K562 (cell line): ENCODE results near the gene GCNT1. TPM values are rescaled to one million over a fixed set of nuclear protein-coding genes. Genes with fewer than 3 reads are reported as not detected.

Experiments
- ATAC-seq: fragments of 200-7000 bp; cut with Tn5 transposase; 3 replicates; pipeline ENCODE4 v1.9.1; 2020; ENCODE audit warnings: moderate library complexity
- BruUV-seq: library from RNA; stranded (reverse); fragments of 400-500 nt; replicated peaks from 2 replicates; lab custom pipeline; 2021; lab: Mats Ljungman, UMichigan
- CTCF ChIA-PET: fragments of 300-600 bp; formaldehyde crosslinking; extraction: SDS; loops from one replicate; lab custom pipeline; 2021; ENCODE audit warnings: low intra/inter-chr PET ratio; lab: Yijun Ruan, JAX
- POLR2A ChIA-PET: fragments of 300-600, 350-650 bp; sonication (Branson Sonifier 250); formaldehyde crosslinking; extraction: SDS; loops from one replicate; lab custom pipeline; 2021; ENCODE audit warnings: antibody characterized with exemption, inconsistent platforms; lab: Yijun Ruan, JAX
- DNase-seq, 4 experiments: peaks; one replicate each; pipeline versions ENCODE4 v3.0.0 to v3.0.0-alpha.2; 2011 to 2018; ENCODE audit warnings: low spot score in 3 of 4, mixed read lengths in 3 of 4; ENCODE audit errors: extremely low read depth in 1 of 4
- FAIRE-seq: peaks from 2 replicates; lab custom pipeline; 2011; peaks lifted over from hg19 to GRCh38; lab: Jason Lieb, UNC
- H2AFZ ChIP-seq: 2 replicates; pipeline ENCODE4 v1.6.0; 2011; ENCODE audit warnings: low read depth, low read length, control low read depth, inconsistent platforms
- H3K27ac ChIP-seq: fragments of 200-600 bp; 3 replicates; pipeline ENCODE4 v1.8.0; 2011; ENCODE audit warnings: low read depth, mild to moderate bottlenecking, control low read depth, inconsistent platforms, low read length, moderate library complexity, mixed read lengths; ENCODE audit errors: extremely low read depth
- H3K27me3 ChIP-seq, 2 experiments: fragments of 300-600 bp in 1 of 2; 2 replicates in 1 of 2; 3 replicates in 1 of 2; pipeline versions ENCODE4 v1.6.0 to v1.8.0; 2011; ENCODE audit warnings: inconsistent platforms in 2 of 2, low read length in 2 of 2, mild to moderate bottlenecking in 1 of 2, mixed read lengths in 1 of 2, moderate library complexity in 1 of 2; ENCODE audit not compliant: control insufficient read depth in 2 of 2, insufficient read depth in 2 of 2
- H3K36me3 ChIP-seq: fragments of 300-600 bp; 3 replicates; pipeline ENCODE4 v1.8.0; 2011; ENCODE audit warnings: mild to moderate bottlenecking, low read length, inconsistent platforms; ENCODE audit not compliant: control insufficient read depth, insufficient read depth
- H3K4me1 ChIP-seq, 2 experiments: fragments of 200-600 bp in 1 of 2; replicated peaks in 1 of 2; 2 replicates in 1 of 2; 3 replicates in 1 of 2; pipeline versions ENCODE4 v1.5.1 to v1.8.0; 2011; ENCODE audit warnings: inconsistent platforms in 2 of 2, low read length in 2 of 2, mild to moderate bottlenecking in 1 of 2, mixed read lengths in 1 of 2, moderate library complexity in 1 of 2; ENCODE audit not compliant: control insufficient read depth in 2 of 2, insufficient read depth in 2 of 2
- H3K4me2 ChIP-seq: 2 replicates; pipeline ENCODE4 v1.6.1; 2011; ENCODE audit warnings: low read length, control low read depth, inconsistent platforms, mixed read lengths; ENCODE audit not compliant: insufficient read depth
- H3K4me3 ChIP-seq: fragments of 200-600 bp; sonication (generic), shearing (Covaris generic); 2 replicates; pipeline ENCODE4 v1.5.1; 2016; ENCODE audit warnings: control low read depth, inconsistent platforms
- H3K79me2 ChIP-seq: fragments of 200-600 bp; 3 replicates; pipeline ENCODE4 v1.8.0; 2011; ENCODE audit warnings: low read length, inconsistent platforms; ENCODE audit not compliant: control insufficient read depth, insufficient read depth
- H3K9ac ChIP-seq, 2 experiments: 2 replicates each; pipeline versions ENCODE4 v1.6.0 to v1.6.1; 2011; ENCODE audit warnings: low read depth in 2 of 2, low read length in 2 of 2, control low read depth in 1 of 2, inconsistent platforms in 1 of 2, mild to moderate bottlenecking in 1 of 2, mixed read lengths in 1 of 2; ENCODE audit not compliant: insufficient read depth in 1 of 2
- H3K9me1 ChIP-seq: one replicate; pipeline ENCODE4 v1.6.0; 2011; ENCODE audit warnings: inconsistent platforms, mild to moderate bottlenecking, low read length, moderate library complexity; ENCODE audit not compliant: control insufficient read depth, insufficient read depth
- H3K9me3 ChIP-seq: replicated peaks from 2 replicates; pipeline ENCODE4 v1.5.1; 2011; ENCODE audit warnings: low read depth, low read length, inconsistent platforms; ENCODE audit not compliant: control insufficient read depth, insufficient read depth
- H4K20me1 ChIP-seq: replicated peaks from 2 replicates; pipeline ENCODE4 v1.6.1; 2011; ENCODE audit warnings: low read length, inconsistent platforms, mixed read lengths; ENCODE audit not compliant: control insufficient read depth, insufficient read depth
- ARID4B ChIP-seq: sonication (generic); formaldehyde crosslinking; IDR thresholded peaks from 2 replicates; pipeline ENCODE4 v1.8.0; 2022; ENCODE audit warnings: mild to moderate bottlenecking, missing genetic modification reagents
- MAX ChIP-seq: sonication (generic); formaldehyde crosslinking; IDR thresholded peaks from 2 replicates; pipeline ENCODE4 v1.9.0; 2022; ENCODE audit warnings: mild to moderate bottlenecking, missing genetic modification reagents
- MCM2 ChIP-seq: fragments of 450-650 bp; IDR thresholded peaks from 2 replicates; pipeline ENCODE4 v1.6.1; 2017; ENCODE audit warnings: low read depth, mild to moderate bottlenecking
- MECOM ChIP-seq: fragments of 250-450 bp; sonication (Bioruptor Pico); IDR thresholded peaks from 2 replicates; pipeline ENCODE4 v1.8.0; 2022; ENCODE audit warnings: inconsistent platforms
- MXI1 ChIP-seq: IDR thresholded peaks from 2 replicates; pipeline ENCODE4 v1.6.1; 2011; ENCODE audit warnings: low read depth, mild to moderate bottlenecking, improper control_type of control experiment, low read length
- PTTG1 ChIP-seq: fragments of 450-650 bp; IDR thresholded peaks from 2 replicates; pipeline ENCODE4 v1.6.1; 2016; ENCODE audit warnings: low read depth, mild to moderate bottlenecking, missing genetic modification characterization, missing compliant biosample characterization
- SETDB1 ChIP-seq: IDR thresholded peaks from one replicate; pipeline ENCODE4 v1.6.1; 2012; ENCODE audit warnings: low read length, control low read depth, inconsistent platforms
- SPI1 ChIP-seq: IDR thresholded peaks from 2 replicates; pipeline ENCODE4 v1.6.1; 2011; ENCODE audit warnings: low read depth, low read length, control low read depth, borderline replicate concordance
- TRIM24 ChIP-seq, 2 experiments: fragments of 450-650 bp; IDR thresholded peaks; 2 replicates each; pipeline ENCODE4 v1.6.1; 2016
- ZFP36 ChIP-seq: fragments of 150-350 bp; IDR thresholded peaks from 2 replicates; pipeline ENCODE4 v1.6.1; 2018; ENCODE audit warnings: low read length, low read depth; ENCODE audit not compliant: partially characterized antibody
- ZNF134 ChIP-seq: fragments of 250-450 bp; sonication (Bioruptor Pico); conservative IDR thresholded peaks from 2 replicates; pipeline ENCODE4 v1.4.0; 2020
- ZNF253 ChIP-seq: fragments of 250-450 bp; sonication (Bioruptor Pico); conservative IDR thresholded peaks from 2 replicates; pipeline ENCODE4 v1.6.1; 2021; ENCODE audit warnings: mild to moderate bottlenecking
- WGBS: fragments of 100-300 bp; shearing (Covaris generic); methylation state at CpG from one replicate; pipeline ENCODE4 v1.1.6; 2016; ENCODE audit warnings: low coverage, mixed read lengths; ENCODE audit not compliant: insufficient coverage; ENCODE audit errors: missing lambda C conversion rate; 5-methylcytosine and 5-hydroxymethylcytosine counted together
- in situ Hi-C: fragments of 300-500 bp; cut with MboI; formaldehyde crosslinking; loops from 4 replicates; pipeline ENCODE4 v1.15.0; 2018; ENCODE audit warnings: inconsistent platforms, mixed read lengths
- intact Hi-C: fragments of 100-400 bp; cut with micrococcal nuclease; formaldehyde crosslinking; loops from 2 replicates; pipeline ENCODE4 v1.14.2; 2022
- polyA plus RNA-seq, 8 experiments: library from polyadenylated mRNA; depleted of rRNA in 4 of 8; stranded (reverse) in 5 of 8; unstranded in 3 of 8; fragments of >200 nt; fragmentation: Nextera tagmentation in 2 of 8; fragmentation: Illumina TruSeq in 1 of 8; extraction: Ambion mirVana in 2 of 8; extraction: Trizol in 1 of 8; gene quantifications; 2 replicates each; pipeline versions ENCODE4 v1.2.1 to v1.2.3, GENCODE V29; 2011 to 2014; ENCODE audit warnings: inconsistent platforms in 1 of 8, missing spikeins in 1 of 8
- total RNA-seq, 7 experiments: library from RNA; depleted of rRNA in 6 of 7; stranded (reverse); fragments of >200 nt in 6 of 7; fragmentation: Illumina TruSeq in 2 of 7; extraction: Trizol in 2 of 7; gene quantifications; 2 replicates each; pipeline versions ENCODE4 v1.2.1 to v1.2.3, GENCODE V29; 2011 to 2021; ENCODE audit warnings: low replicate concordance in 1 of 7
- TF ChIP-seq, protein P1 (sequence below): fragments of 200-800 bp; sonication (Bioruptor generic); IDR thresholded peaks from 2 replicates; pipeline ENCODE4 v1.6.1; 2016; ENCODE audit warnings: missing genetic modification characterization, missing compliant biosample characterization

The GCNT1 gene
- total and polyA plus RNA-seq, 9 of the 15 experiments (the other 6 are each of a cell fraction or from before 2014, with no cell fraction given): 0.01 to 0.71 (median 0.10) TPM

GRCh38 chr9:76465442-76466298 lies 6.7 kb downstream of the GCNT1 start:
- Histone ChIP-seq H3K9ac (no peak overlapping the region), H3K27me3 (no peaks in the 10 kb centered on the region; a peak in 1 of 5 replicates), H3K4me2 (no peak overlapping the region), H3K27ac (no peak overlapping the region), H3K4me1 (no peaks in the 10 kb centered on the region), H2AFZ (no peak overlapping the region), H3K9me1 (no peaks in the 10 kb centered on the region), H4K20me1 (no peaks in the 10 kb centered on the region), H3K4me3 (no peak overlapping the region), H3K79me2 (no peaks in the 10 kb centered on the region), H3K36me3 (no peaks in the 10 kb centered on the region), H3K9me3 (no peaks in the 10 kb centered on the region)
- DNase-seq (no peak), FAIRE-seq (no peak), ATAC-seq (no peak)
- BruUV-seq: no TSS peak
- ChIA-PET CTCF (no interaction called here), POLR2A (no interaction called here)
- in situ Hi-C loops: no loop called here
- intact Hi-C loops: no loop called here
- 0% methylated on average over 8 of the region's 8 CpGs for WGBS
- TF ChIP-seq SPI1: no peak
- TF ChIP-seq MCM2: no peak
- no peak for TF ChIP-seq MXI1
- TF ChIP-seq ZFP36: no peak
- no peak for TF ChIP-seq ZNF253 (CRISPR knock-in tag)
- no peak for TF ChIP-seq MECOM (CRISPR knock-in tag)
- TF ChIP-seq ZNF134 (CRISPR knock-in tag): no peak
- no peak for TF ChIP-seq ARID4B (CRISPR knock-in tag)
- TF ChIP-seq MAX: no peak
- TF ChIP-seq, protein P1, sequence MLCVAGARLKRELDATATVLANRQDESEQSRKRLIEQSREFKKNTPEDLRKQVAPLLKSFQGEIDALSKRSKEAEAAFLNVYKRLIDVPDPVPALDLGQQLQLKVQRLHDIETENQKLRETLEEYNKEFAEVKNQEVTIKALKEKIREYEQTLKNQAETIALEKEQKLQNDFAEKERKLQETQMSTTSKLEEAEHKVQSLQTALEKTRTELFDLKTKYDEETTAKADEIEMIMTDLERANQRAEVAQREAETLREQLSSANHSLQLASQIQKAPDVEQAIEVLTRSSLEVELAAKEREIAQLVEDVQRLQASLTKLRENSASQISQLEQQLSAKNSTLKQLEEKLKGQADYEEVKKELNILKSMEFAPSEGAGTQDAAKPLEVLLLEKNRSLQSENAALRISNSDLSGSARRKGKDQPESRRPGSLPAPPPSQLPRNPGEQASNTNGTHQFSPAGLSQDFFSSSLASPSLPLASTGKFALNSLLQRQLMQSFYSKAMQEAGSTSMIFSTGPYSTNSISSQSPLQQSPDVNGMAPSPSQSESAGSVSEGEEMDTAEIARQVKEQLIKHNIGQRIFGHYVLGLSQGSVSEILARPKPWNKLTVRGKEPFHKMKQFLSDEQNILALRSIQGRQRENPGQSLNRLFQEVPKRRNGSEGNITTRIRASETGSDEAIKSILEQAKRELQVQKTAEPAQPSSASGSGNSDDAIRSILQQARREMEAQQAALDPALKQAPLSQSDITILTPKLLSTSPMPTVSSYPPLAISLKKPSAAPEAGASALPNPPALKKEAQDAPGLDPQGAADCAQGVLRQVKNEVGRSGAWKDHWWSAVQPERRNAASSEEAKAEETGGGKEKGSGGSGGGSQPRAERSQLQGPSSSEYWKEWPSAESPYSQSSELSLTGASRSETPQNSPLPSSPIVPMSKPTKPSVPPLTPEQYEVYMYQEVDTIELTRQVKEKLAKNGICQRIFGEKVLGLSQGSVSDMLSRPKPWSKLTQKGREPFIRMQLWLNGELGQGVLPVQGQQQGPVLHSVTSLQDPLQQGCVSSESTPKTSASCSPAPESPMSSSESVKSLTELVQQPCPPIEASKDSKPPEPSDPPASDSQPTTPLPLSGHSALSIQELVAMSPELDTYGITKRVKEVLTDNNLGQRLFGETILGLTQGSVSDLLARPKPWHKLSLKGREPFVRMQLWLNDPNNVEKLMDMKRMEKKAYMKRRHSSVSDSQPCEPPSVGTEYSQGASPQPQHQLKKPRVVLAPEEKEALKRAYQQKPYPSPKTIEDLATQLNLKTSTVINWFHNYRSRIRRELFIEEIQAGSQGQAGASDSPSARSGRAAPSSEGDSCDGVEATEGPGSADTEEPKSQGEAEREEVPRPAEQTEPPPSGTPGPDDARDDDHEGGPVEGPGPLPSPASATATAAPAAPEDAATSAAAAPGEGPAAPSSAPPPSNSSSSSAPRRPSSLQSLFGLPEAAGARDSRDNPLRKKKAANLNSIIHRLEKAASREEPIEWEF (CRISPR knock-in tag): no peak
- TF ChIP-seq SETDB1: no peak
- no peak for TF ChIP-seq TRIM24 (IDR thresholded peaks at IDR 0.05)
- TF ChIP-seq PTTG1 (tag): no peak
